Amniotic stem cell (primary cell): ENCODE results near the gene FKBP9.
A peak's percentile ranks its signal among the peaks of the same experiment; 100 is the strongest.
"Not testable (repeated sequence)": the region's sequence is repeated elsewhere in the genome, so short reads cannot be mapped to it uniquely, and the experiment has no call there.

Source experiments
- DNase-seq: peaks from one replicate; lab custom pipeline; 2025; lab: John Stamatoyannopoulos, UW

FKBP9 gene, protein sequence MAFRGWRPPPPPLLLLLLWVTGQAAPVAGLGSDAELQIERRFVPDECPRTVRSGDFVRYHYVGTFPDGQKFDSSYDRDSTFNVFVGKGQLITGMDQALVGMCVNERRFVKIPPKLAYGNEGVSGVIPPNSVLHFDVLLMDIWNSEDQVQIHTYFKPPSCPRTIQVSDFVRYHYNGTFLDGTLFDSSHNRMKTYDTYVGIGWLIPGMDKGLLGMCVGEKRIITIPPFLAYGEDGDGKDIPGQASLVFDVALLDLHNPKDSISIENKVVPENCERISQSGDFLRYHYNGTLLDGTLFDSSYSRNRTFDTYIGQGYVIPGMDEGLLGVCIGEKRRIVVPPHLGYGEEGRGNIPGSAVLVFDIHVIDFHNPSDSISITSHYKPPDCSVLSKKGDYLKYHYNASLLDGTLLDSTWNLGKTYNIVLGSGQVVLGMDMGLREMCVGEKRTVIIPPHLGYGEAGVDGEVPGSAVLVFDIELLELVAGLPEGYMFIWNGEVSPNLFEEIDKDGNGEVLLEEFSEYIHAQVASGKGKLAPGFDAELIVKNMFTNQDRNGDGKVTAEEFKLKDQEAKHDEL

DNA sequence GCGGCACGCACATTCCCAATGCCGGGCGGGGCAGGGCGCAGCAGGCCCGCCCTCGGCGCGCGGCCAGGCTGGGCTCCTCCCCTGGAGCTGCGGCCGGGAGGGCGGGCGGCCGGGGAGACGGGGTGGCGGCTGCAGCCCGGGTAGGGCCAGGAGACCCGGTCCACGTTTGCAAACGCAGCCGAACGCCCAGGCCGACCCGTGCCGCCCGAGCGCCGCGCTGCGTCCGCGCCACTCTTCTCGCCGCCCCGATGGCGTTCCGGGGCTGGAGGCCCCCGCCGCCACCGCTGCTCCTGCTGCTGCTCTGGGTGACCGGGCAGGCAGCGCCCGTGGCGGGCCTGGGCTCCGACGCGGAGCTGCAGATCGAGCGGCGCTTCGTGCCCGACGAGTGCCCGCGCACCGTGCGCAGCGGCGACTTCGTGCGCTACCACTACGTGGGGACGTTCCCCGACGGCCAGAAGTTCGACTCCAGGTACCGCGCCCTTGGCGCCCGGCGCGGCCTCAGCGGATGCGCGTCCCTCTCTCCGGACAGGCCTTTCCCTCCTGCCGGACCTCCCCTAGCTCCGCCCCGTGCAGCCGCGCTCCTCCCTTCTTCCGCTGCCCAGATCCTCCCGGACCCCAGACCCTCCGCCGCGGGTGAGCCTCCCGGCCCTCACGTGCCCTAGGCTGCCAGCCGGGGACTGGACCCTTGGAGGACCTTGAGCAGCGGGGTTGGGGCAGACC lies at the start of gene FKBP9:
Gene FKBP9 (plus strand): TSS at position 115 of the 720 bp plus-strand sequence. CDS start 134 bp downstream, at position 249.
- DNase-seq = no peak

DNA sequence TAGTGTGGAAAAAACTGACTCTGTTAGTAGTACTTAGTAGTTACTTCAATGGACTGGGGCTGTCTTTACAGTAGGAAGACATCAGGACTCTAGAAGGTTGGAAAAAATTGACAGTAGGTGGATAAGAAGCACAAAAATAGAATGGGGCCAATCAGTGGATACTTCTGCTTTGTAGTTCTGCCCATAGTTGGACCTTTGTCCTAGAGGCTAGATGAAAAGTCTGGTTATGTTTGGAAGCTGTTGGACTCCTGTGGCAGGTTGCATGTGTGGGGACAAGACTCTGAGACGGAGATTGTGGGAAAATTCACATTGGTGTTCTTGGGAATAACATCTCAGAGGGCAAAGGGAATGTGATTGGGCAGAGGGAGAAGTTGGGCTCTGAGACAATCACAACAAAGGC lies 47.0 kb upstream of the FKBP9 start:
- DNase-seq = no peak

DNA sequence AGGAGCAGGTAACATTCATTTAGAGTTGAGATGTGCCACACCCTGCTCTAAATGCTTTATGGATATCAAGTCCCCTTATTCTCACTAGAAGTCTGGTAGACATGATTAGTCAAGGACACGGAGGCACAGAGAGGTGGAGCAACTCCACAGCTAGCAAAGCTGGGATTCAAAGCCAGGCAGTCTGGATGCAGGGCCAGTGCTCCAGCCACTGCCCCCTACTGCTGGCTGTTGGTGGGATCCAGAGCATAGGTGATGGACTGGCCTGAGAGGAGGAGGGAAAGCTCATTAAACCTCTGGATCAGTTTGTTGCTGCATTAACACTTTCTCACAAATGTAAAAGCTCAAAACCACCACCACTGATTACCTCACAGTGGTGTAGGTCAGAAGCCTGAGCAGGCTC lies 43.1 kb upstream of the FKBP9 start:
- no peak for DNase-seq

DNA sequence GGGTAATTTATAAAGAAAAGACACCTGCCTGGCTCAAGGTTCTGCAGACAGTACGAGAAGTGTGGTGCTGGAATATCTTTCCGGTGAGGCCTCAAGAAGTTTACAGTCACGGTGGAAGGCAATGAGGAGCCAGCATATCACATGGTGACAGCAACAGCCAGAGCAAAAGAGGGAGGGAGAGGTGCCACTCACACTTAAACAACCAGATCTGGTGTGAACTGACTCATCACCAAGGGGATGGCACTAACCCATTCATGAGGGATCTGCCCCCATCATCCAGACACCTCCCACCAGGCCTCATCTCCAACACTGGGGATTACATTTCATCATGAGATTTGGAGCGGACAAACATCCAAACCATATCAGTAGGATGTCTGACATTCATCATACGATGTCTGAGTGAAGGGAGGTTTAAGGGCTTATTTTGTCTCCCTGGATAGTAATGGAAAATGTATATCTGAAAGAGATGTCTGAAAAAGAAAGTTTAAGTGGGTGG lies 42.2 kb upstream of the FKBP9 start:
- no peak for DNase-seq

DNA sequence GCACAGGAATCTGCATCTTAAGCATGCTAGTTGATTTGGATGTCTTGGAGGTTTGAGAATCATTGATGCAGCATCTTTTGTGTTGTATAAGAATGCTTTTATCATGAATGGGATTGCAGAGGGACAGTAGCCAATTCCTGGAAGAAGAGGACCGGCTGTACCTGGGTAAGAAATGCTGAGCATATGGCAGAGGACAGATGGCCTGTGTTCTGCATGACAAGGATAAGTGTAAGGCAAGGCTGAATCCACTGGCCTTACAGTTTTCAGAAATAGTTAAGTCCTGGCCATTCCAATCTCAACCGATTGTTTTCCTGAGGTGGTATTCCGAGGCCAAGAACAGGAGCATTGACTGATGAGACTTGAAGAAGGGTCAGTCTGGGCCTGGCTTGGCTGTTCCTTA lies 41.2 kb upstream of the FKBP9 start:
- no peak for DNase-seq

DNA sequence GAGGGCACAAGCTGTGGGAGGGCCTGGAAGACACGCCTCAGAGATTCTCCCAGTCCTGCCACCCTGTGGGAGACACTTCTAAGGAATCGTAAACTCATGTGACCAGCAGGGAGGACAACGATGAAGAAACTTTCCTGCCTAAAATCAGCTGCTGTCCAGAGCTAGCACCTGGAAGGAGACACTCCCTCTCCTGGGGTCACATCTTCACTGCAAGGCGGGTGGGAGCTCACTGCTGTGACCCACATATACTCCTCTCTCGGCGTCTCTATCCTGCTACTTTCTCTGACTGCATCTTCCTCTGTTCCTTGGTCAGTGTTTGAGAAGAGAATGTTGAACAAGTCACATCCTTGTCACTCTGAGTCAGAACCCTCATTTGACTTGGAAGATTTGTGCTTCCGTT lies 40.2 kb upstream of the FKBP9 start:
- DNase-seq = not testable (repeated sequence)

DNA sequence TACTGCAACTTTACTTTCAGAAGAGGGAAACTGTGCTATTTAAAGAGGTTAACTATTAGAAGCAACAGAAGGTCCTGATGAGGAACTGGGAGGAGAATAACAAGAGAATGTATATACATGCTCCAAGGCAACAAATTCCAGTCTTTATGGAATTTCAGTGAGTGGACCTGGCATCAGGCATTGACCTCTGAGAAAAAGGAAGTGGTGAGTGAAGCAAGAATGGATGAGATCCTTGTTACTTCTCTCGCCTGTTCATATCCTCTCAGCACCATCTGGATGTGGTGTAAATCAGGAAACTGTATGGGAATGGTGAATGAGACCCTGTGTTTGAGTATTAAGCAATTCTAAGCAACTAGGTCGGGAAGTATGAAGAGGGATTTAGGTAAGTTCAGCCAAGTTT lies 35.3 kb upstream of the FKBP9 start:
- DNase-seq = no peak

DNA sequence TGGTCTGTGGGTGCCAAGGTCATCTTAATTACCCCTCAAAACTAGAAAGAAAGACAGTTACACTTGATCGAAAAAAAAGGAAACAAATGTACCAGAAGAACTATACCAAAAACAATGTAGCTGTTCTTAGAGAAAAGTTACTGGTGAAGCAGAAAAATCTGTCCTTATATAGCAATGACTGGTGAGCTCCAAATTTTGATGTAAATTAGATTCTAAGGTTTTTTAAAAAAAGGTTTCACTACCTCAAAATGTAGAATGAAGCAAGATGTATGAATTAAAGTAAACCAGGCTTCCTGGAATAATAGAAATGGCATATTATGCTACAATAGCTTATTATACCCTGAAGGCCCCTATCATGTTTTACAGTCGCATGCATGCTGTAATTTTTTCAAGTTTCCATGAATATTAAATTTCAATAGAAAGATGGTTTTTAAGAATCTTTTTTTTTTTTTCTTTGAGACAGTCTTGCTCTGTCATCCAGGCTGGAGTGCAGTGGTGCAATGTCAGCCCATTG lies 28.4 kb upstream of the FKBP9 start:
- DNase-seq = no peak

DNA sequence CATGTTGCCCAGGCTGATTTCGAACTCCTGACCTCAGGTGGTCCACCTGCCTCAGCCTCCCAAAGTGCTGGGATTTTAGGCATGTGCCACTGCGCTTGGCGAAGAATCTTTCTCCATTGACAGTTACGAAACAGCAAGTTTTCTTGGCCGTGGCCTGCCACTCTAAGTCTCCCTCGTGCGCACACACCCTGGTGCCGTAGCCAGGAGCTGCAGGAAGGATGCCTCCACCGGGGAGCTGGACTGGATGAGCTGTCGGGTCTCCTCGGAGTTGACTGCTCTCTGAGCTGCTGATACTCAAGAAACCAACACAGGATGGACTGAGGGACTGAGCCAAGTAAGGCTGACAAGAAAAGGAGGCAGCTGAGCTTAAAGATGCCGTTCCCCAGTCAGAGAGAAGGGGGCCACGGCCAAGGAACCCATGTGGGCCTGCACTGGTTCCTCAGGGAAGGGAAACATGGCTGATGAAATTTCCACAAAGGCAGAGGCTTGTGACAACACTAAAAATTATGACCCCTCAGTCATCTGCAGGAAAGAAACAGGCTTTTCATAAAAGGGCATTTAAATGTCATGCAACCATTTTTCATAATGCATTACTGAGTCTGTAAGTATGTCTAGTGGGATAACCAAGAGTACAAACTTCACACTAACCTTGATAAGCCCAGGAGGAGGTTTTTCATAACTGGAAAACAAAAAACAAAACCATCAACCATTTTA lies 27.7 kb upstream of the FKBP9 start:
- no peak for DNase-seq

DNA sequence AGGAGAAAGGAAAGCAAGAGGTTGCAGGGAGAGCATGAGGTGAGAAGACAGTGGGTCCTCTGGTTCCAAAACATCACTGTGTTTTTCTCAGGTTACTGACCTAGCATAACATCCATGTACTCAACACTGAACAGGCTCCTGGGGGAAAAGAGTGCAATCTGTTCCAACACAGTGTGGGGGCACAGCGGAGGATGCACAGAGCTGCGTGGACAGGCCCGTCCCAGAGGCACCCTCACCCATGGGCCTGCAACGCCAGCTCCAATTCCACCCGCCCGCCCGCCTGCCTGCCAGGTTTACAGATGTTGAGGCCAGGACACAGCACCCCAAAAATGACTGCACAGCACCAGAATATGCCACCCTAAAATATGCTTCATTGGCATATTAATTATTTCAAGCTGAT lies 26.9 kb upstream of the FKBP9 start:
- no peak for DNase-seq

DNA sequence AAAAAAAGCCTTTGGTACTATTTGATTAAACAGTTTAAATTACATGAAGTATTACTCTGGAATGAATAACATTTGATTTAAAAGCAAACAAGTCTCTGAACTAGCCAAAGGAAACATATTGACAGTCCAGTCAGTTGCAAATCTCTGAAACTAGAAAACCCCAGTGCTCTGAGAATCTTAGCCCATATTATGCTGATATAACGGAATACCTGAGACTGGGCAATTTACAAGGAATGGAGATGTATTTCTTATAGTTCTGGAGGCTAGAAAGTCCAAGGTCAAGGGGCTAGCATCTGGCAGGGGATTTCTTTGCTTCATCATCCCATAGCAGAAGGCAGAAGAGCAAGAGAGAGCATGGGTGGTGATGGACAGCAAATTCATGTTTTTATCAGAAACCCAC lies 21.7 kb upstream of the FKBP9 start:
- no peak for DNase-seq

DNA sequence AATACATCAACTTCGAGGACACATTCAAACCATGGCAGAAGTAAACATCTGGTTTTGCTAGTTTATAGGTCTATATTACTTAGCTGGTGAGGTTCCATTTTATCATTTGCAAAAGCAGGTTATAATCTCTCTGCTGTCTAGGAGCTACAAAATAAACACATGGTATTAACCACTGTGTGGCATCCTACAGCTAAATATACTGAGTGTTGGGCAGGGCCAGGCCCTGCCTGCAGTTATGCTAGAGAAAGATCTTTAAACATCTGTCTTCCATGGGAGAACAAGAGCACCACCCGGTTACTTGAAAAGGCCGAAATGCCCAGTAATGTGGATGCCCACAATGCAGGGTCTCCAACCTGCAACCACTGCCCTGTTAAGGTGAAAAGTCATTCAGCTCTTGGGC lies 20.6 kb upstream of the FKBP9 start:
- no peak for DNase-seq

DNA sequence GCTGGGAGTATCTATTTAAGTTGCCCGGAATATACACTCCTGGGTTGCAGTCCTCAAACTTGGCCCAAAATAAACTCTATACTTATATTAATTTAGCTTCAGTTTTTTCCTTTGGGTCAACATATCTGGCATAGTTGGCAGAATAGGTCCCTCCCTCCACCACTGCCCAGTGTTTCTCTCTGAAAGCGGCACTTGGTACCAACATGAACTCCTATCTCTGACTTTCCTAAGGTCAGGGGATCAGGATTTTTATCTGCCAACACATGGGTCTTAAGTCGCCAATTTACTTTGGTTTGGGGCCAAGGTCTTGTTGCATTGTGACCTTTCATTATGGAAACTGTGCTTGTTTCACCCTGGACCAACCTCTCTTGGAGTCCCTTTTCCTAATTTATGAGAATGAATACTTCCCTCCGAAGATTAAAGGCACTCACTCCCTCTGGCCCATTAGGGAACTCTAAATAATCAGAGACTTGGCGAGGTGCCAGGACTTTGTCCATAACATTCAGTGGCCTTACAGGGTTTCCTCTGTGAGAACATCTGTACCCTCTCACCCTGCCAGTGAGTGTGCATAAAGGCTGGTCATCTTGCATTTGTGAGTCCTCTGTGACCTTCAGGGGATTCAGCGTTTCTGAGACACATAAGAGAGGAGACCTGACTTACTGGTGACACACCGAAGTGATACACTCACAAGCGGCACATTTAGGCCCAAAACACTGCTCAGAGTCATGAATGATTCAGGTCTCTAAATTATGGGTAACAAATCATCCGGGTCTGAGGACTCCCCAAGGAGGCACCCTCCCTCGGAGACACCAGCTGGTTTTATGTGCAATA lies 19.7 kb upstream of the FKBP9 start:
- no peak for DNase-seq

DNA sequence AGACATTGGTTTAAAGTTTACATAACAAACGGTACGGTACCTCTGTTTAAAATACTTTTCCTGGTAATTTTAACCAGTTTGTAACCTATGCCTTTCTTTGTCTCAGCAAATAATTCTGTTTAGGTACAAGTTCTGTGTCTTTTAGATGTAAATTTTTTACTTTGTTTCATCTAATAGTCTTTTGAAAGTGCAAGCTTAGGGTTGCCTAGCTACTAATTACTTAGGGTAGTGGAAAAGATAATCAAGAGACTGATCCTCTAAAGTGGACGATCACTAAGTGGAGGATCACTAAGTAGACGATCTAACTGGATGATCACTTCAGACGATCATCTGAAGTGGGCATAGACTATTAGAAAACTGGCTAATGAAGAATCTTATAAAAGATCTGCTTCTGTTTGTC lies 16.1 kb upstream of the FKBP9 start:
- no peak for DNase-seq

DNA sequence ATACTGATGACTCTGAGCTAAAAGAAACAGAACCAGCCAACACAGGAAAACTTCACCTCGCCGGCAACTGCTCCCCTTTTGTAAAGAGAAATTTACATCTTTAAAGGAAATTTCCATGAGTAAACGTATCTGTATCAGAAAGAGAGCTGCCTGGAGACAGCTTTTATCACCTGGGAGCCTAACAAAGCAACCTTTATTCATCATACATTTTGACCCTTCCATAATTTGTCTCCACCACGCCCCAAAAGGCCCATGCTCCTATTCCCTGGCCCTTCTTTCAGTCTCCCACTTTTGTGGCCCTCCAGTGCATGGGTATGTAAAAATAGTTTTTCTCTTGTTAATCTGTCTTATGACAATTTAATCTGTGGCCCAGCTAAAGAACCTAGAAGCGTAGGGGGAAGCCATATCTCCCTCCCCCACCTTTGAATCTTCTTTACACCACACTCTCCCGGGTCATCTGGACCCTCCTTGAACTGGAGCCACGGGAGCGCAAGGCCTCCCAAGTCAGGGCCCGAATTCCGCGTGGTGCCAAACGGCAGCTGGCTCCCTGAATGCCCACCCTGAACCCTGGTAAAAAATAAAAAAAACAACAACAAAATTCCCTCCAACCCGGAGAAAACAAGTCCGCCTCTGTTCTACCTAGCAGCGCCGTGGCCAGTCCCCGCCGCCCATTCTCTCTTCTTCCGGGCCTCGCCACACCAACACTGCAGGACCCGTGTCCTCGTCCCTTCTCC lies 15.4 kb upstream of the FKBP9 start:
- no peak for DNase-seq

DNA sequence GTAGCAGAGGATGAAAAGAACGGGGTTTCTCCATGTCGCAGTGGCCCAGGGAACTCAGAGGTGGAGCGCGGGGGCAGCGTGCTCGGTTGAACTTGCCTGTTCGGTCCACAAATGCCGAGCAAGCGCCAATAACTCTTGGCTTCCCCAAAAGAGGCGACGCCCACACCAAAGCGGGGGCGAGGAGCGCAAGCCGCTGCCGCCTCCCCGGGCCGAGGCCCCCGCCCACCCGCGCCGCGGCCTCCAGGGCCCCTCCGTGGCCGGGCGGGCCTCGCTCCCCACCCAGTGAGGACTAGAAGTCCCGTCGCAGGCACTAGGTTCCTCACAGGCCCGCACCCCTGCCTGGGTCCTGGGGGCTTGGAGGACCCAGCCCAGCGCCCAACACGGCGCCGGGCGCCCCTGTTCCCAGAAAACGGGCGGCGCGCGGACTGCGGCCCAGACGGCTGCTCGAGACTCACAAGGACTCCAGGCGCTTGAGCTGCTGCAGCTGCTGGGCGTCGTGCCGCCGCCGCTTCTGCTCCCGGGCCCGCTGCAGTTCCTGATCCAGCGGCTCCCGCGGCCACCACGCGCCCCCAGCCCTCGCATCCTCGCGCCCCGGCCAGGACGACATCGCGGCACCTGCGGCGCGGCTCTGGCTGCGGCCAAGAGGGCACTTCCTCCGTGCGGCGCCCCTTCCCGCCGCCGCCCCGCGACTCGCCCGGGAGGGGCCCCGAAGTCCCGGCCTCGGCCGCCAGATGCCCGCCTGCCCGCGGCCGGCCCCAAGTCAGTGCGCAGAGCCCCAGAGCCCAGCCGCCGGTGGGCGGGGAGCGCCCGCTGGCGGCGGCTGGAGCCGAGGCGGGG lies 14.6 kb upstream of the FKBP9 start:
- DNase-seq = peak; percentile 62

DNA sequence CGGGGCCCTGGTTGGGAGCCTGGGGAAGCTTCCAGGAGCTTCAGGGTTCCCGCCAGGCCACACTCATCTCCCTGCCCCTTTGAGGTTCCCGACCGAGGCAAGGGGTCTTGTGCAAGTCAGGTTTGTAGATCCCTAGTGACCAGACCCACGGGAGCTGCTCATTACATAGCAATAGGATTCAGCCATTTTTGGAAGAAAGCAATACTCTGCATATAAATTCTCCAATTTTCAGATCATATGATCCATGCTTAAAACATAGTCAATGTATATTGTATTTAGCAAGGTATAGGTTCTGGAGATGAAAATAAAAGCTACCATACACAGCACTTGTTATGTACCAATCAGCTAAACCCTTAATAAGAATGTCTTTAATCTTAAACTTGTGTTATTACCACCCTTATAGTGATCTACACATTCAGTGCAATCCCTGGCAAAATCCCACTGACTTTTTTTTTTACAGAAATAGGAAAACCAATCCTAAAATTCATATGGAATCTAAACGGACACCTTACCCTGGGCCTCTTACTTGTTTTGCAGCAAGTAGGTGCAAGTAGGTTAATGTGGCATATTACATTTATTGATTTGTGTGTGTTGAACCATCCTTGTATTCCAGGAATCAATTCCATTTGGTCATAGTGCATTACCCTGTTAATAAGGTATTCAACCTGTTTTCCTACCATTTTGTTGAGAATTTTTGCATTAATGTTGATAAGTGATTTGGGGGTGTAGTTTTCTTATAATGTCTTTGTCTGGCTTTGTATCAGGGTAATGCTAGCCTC lies 13.8 kb upstream of the FKBP9 start:
- no peak for DNase-seq

DNA sequence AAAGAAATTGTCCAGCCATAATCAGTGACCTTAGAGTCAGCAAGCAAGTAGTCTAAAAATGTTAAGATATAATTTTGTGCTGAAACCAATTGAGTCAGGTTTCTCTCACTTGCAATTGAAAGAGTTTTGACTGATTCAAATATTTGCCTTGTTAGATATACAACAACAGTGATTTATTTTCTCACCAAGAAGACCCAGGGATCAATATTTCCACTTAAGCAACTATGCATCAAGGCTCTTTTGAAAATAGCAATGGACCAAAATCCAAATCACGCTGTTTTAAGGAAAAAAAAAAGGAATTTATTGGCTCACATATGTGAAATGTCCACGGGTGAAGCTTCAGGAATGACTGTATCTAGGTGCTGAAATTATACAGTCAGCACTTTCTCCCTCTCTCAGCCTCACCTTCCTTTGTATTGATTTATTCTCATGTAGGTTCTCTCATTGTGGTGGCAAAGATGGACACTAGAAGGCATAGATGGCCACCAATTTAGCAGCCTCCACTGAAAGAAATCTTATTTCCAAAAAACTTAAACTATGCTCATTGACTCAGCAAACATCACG lies 9.7 kb upstream of the FKBP9 start:
- no peak for DNase-seq

DNA sequence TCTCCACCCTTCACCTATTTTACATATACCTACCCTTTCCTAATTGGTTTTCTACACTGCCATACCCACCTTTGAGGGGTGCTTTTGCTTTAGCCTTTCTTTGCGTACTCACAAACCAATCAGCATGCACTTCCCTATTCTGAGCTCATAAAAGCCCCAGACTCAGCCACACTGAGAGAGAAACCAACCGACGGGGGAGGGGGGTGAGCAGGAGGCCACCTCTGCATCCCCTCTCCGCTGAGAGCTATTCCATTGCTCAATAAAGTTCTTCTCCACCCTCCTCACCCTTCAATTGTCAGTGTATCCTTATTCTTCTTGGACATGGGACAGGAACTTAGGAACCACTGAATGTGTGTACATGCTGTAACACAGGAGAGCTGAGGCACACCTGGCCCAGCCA lies 9.0 kb upstream of the FKBP9 start:
- no peak for DNase-seq
